Testis (tissue), 2 donors: ENCODE data around the gene WSB2.

Experiments used
- POLR2A ChIP-seq: fragments of 450-650 bp; IDR thresholded peaks from one replicate; pipeline ENCODE4 v1.6.1; 2017; ENCODE audit warnings: antibody characterized with exemption, mild to moderate bottlenecking, moderate library complexity
- TF ChIP-seq, protein P1 (sequence below), 3 experiments: fragments of 450-650 bp in 2 of 3; fragments of 200-600 bp in 1 of 3; sonication (generic) in 1 of 3; IDR thresholded peaks; one replicate each; pipeline ENCODE4 v1.5.1; 2016 to 2019; ENCODE audit warnings: antibody characterized with exemption in 3 of 3, mild to moderate bottlenecking in 2 of 3, moderate library complexity in 1 of 3

DNA sequence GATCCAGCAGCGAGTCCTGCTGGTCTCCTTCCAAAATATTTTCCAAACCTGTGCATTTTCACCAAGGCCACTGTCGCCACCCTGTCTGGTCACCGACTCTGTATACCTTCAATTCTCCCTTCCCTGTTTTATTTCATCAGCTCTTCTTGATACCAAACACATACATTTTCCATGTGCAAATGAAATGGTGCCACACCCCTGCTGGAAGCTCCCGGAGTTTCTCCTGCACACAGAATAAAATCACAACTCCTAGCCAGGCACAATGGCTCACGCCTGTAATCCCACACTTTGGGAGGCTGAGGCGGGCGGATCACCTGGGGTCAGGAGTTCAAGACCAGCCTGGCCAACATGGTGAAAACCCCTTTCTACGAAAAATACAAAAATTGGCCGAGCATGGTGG, 28.8 kb upstream of the WSB2 start:
- TF ChIP-seq, protein P1, sequence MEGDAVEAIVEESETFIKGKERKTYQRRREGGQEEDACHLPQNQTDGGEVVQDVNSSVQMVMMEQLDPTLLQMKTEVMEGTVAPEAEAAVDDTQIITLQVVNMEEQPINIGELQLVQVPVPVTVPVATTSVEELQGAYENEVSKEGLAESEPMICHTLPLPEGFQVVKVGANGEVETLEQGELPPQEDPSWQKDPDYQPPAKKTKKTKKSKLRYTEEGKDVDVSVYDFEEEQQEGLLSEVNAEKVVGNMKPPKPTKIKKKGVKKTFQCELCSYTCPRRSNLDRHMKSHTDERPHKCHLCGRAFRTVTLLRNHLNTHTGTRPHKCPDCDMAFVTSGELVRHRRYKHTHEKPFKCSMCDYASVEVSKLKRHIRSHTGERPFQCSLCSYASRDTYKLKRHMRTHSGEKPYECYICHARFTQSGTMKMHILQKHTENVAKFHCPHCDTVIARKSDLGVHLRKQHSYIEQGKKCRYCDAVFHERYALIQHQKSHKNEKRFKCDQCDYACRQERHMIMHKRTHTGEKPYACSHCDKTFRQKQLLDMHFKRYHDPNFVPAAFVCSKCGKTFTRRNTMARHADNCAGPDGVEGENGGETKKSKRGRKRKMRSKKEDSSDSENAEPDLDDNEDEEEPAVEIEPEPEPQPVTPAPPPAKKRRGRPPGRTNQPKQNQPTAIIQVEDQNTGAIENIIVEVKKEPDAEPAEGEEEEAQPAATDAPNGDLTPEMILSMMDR (IDR thresholded peaks at IDR 0.05), result no peak
- TF ChIP-seq POLR2A, result no peak
